ENCODE results near the gene RACGAP1. TPM values are rescaled to one million over a fixed set of nuclear protein-coding genes. Genes with fewer than 3 reads are reported as not detected.
A peak's percentile ranks its signal among the peaks of the same experiment; 100 is the strongest.

Gene RACGAP1
- total and polyA plus RNA-seq, 8 donors: 20.7 to 79.4 (median 43.4) TPM

- no peak for DNase-seq
- no peak overlapping the region for H3K27ac ChIP-seq
- peaks cover 25 to 79% of the 10 kb centered on the region in 2 donors for H3K27me3 ChIP-seq
- H3K4me3 ChIP-seq: no peak overlapping the region
- peak; percentile 57 for ATAC-seq
- intact Hi-C loops (cut with DNase I): no loop called here
- H3K36me3 ChIP-seq: no peaks in the 10 kb centered on the region
- peaks cover 5 to 34% of the 10 kb centered on the region in 2 donors for H3K4me1 ChIP-seq
- TF ChIP-seq CTCF (IDR thresholded peaks at IDR 0.05): no peak
- H3K9me3 ChIP-seq: no peaks in the 10 kb centered on the region
Measured at GRCh38 chr12:49953151-49953550, 72.1 kb downstream of the RACGAP1 start.

- ATAC-seq (peak; percentile 8), DNase-seq (peak in 1 of 4 donors; percentile 31)
- no peak overlapping the region for H3K27ac ChIP-seq
- H3K4me1 ChIP-seq: peaks cover 5 to 34% of the 10 kb centered on the region in 2 donors
- no peaks in the 10 kb centered on the region for H3K9me3 ChIP-seq
- H3K36me3 ChIP-seq: no peaks in the 10 kb centered on the region
- intact Hi-C loops (cut with DNase I): no loop called here
- H3K4me3 ChIP-seq: no peak overlapping the region
- H3K27me3 ChIP-seq: peaks cover 25 to 72% of the 10 kb centered on the region in 2 donors
- TF ChIP-seq CTCF (IDR thresholded peaks at IDR 0.05): no peak
Measured at GRCh38 chr12:49952391-49953055, 72.8 kb downstream of the RACGAP1 start.

GRCh38 chr12:49951411-49952240, 73.7 kb downstream of the RACGAP1 start:
- intact Hi-C loops (cut with DNase I): no loop called here
- H3K4me3 ChIP-seq: no peak overlapping the region
- no peak for TF ChIP-seq CTCF (IDR thresholded peaks at IDR 0.05)
- H3K27ac ChIP-seq: no peak overlapping the region
- H3K27me3 ChIP-seq: peaks cover 17 to 63% of the 10 kb centered on the region in 2 donors
- peaks cover 5 to 34% of the 10 kb centered on the region in 2 donors for H3K4me1 ChIP-seq
- DNase-seq: peak in 2 of 4 donors; percentile 20 to 56
- H3K36me3 ChIP-seq: no peaks in the 10 kb centered on the region
- no peaks in the 10 kb centered on the region for H3K9me3 ChIP-seq
- no peak for ATAC-seq

- Histone ChIP-seq H3K4me1 (peaks cover 5 to 26% of the 10 kb centered on the region in 2 donors), H3K4me3 (no peak within 1 kb of the TSS), H3K27ac (no peak within 1 kb of the TSS), H3K27me3 (peaks cover 13 to 53% of the 10 kb centered on the region in 2 donors), H3K36me3 (no peaks in the 10 kb centered on the region), H3K9me3 (no peaks in the 10 kb centered on the region)
- ATAC-seq: no peak
- no peak for TF ChIP-seq CTCF (IDR thresholded peaks at IDR 0.05)
- intact Hi-C loops (cut with DNase I): no loop called here
- peak in 2 of 4 donors; percentile 26 to 55 for DNase-seq
Measured at GRCh38 chr12:49950273-49951251, 74.7 kb downstream of the RACGAP1 start, which contains the start of gene AQP2. TSS of gene AQP2 (plus strand) at chr12:49950737. CDS start at chr12:49950831, 94 bp downstream.

Data from left lung (tissue), 10 donors.